Measurements from ENCODE around the gene CCBE1.
"Not testable (repeated sequence)": the region's sequence is repeated elsewhere in the genome, so short reads cannot be mapped to it uniquely, and the experiment has no call there.

Gene CCBE1

DNA sequence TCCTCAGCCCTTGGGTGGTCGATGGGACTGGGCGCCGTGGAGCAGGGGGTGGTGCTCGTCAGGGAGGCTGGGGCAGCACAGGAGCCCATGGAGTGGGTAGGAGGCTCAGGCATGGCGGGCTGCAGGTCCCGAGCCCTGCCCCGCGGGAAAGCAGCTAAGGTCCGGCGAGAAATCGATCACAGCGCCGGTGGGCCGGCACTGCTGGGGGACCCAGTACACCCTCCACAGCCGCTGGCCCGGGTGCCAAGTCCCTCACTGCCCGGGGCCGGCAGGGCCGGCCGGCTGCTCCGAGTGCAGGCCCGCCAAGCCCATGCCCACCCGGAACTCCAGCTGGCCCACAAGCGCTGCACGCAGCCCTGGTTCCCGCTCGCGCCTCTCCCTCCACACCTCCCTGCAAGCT, 16.9 kb upstream of the CCBE1 start:
- DNase-seq, result not testable (repeated sequence)

DNA sequence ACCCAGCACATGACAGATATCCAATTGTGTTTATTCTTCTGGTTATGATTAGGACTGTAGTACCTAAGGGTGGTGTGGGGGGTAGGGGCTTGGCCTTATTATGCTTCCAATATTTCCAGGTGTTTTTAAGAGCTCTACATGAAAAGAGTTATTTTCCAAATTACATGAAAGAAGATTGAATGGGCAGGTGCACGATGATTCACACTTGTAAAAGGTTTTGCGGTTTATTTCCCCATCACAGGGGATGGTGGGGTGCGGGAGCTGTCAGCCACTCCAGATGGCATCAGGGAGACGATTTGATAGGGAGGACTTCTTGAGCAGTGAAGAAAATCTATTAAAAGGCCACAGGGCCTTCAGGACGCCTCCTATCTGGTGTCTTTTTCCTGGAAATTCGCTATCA, 15.1 kb upstream of the CCBE1 start:
- DNase-seq, result no peak

DNA sequence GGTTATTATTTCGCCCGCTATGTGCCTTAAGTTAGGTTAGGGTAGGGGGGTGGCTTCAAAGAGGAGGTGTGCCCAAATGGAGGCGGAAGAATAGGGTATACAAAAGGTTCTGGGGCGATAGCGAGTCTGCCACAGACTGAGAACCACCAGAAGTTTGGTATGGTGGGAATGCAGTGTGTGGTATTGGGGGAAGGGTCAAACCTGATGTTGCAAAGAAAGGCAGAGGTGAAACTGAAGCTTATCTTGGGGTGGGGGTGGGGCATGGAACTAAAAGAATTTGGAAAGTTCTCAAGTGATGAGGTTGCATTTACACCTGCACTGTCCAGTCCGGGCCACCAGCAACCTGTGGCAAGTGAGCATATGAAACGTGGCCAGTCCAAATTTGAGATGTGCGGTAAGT, 11.8 kb upstream of the CCBE1 start:
- DNase-seq, result no peak

DNA sequence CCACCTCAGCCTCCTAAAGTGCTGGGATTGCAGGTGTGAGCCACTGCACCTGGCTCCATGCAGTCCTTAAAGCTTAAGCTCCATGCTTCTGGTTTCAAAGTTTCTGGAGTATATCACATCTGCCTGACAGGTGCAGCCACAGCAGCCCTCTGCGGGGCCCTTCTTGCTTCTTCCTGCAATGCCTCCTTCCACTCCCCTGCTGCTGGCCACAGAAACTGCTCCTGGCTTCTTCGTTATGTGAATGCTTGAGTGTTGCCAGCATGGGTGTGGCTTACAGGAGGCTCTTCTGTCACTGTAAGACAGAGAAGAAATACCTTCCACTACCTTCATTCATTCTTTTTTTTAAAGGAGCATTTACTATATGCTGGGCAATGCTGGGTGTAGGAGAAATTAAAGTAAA, 10.1 kb upstream of the CCBE1 start:
- DNase-seq, result no peak

DNA sequence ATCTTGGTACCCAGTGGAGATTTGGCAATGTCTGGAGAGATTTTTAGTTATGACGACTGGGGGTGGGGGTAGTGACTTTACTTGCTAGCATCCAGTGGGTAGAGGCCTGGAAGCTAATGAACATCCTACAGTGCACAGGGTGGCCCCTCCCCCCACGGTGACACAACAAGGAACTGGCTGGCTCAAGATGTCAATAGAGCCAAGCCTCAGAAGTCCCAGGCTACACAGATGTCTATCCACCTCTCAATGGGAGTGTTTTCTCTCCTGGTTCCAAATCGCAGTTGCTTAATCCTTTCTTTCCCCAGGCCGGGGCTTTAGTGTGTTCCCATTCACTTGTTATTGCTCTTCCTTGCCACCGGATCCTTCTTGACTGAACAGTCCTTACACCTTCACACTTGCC, 9.3 kb upstream of the CCBE1 start:
- no peak for DNase-seq

DNA sequence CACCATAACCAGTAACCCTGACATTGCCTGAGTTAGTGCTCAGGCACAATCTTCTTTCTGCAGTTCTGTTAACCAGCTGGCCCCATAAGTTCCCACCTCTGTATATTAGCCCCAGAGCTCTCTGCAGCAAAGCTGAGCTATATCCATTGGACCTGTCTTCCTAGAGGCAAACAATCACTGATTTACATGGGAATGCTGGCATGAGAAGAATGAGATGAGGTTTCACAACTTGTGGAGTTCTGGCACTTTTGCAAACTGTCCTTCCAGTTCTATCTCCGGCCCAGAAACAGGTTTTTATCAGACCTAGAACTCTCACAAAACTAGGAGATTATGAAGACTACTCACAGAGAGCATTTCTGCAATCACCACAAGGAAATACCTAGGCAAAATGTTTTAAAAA, 7.9 kb upstream of the CCBE1 start:
- no peak for DNase-seq

DNA sequence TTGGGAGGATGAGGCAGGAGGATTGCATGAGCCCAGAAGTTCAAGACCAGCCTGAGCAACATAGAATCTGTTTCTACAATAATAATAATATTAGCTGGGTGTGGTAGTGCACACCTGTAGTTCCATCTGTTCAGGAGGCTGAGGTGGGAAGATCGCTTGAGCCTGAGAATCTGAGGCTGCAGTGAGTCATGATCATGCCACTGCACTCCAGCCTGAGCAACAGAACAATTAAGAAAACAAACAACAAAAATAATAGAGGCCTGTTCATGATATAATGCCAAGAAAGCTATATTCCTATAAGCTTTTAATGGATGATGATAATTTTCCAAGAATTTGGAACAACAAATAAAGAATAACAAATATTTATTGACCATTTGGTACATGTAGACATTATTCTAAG, 6.9 kb upstream of the CCBE1 start:
- no peak for DNase-seq

DNA sequence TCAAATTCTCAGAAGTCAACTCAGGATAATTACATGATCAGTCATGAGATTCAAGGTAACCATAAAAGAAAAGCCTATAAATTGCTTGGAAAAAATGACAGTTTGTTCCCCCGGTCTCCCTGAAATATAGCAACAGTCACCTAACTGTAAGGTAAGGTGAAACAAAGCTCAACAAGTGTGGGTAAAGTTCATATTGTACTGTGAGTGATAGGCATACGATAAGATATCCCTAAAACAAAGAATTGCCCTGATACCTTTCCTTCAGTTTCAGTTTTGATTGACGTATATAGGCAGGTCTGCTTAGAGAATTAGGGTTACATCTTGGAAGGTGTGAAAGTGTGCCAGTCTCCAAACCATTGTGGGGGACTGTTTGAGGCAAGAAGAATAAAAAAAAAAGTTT, 4.0 kb upstream of the CCBE1 start:
- DNase-seq, result no peak

DNA sequence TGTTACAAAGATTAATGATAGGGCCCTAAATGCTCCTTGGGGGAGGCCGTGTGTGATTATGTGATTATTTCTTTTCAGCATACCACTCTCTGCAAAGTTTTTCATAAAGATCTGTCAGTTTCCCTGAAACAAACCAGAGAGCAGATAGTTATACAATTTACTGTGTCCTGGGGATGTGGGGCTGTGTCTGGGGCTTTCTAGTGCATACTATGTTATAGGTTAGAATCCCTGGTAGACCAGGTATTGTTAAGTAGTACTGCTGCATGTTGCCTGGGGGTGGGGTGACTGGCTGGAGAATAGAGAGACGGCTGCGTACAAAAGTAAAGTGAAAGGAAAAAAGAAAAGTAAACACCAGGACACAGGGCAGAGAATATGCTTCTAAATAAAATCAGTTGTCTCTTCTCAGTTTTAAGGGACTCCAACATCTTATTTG, 3.3 kb upstream of the CCBE1 start:
- DNase-seq, result no peak

DNA sequence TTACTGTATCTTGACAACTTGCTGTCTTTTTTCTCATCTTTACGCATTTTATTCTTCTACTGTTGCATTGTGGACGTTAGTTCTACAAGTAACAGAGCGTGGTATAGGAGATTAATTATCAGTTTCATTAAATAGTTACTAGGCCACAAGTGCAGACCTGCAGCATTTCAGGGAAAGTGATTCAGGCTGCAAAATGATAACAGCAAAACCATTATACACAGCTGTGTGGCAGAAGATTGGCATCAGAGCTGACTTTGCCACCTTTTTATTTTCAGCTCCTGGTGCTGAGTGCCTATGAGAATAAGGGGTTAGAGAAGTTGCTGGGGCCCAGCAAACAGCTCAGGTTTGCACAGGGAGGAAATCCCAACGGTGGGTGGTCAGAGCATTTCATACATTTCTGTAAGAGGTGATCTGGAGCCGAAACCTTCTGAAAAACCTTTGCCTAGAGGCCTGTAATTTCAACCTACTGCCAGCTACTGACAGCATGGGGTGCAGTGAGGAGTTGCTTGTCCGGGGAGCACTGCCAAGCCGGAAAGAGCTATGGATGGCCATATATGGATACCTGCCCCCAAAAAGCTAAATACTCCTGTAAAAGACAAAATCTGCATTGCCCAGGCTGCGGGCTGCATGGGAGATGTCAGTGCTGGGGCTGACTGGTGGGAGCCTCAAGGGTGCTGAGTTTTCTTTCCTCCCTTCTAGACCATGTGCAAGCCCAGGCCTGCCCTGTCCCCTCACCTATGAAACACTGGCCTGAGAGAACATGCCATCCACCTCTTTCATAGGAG, 2.7 kb upstream of the CCBE1 start:
- no peak for DNase-seq

DNA sequence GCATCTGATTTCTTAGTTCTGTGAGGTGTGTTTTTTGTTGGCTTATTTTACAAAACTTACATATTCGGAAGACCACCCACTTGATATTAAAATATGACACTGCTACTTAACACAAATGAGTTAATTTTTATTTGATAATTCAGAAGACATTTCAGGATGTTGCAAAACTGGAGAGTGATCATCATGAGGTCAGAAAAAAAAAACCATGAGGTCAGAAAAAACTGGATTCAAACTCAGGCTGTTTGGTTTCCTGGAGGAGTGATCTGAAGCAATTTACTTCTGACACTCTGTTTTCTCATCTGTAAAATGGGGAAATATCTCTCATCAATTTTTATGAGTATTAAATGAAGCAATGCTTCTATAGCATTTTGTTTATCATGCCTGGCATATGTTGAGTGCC, 1.8 kb upstream of the CCBE1 start:
- DNase-seq, result no peak

DNA sequence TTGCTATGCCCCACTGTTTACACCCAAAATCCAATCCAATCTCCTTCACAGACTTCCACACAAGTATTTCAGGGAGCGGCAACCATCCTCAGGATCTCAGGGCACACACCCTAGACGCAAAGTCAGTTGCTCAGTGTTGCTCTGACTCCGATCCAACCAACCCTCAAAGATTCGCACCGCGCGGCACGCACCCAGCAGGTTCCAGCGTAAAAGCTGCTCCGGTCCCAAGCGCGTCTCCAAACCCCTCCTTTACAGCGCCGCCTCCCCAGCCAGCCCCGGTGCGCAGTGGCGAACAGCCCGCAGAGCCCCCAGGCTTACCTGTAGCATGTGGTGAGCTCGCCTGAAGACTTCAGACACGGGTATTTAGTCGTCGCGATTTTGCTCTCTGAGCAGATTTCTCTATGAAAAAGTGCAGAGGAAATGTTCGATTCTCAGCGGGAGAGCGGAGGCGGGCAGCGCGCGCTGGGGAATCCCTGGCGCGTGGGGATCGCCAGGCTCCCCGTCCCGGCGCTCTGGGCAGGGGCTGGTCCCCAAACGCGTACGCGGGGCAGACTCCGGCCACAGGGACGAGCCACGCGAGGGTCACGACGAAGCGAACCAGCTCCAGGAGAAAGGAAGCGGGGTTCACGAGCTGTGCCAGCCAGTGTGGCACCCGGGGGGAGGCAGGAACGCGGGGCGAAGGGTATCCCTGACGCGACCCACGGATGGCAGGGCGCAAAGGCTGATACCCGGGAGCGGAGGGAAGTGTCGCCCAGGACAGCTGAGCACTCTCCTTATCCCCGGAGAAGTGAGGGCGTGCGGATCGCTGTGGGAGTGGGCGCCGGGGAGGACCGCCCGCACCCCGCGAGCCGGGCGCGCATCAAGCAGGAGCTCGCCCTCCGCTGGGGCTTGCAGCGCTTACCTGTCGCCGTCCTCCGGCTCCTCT, 650 bp downstream of the CCBE1 start:
- DNase-seq, result no peak

DNA sequence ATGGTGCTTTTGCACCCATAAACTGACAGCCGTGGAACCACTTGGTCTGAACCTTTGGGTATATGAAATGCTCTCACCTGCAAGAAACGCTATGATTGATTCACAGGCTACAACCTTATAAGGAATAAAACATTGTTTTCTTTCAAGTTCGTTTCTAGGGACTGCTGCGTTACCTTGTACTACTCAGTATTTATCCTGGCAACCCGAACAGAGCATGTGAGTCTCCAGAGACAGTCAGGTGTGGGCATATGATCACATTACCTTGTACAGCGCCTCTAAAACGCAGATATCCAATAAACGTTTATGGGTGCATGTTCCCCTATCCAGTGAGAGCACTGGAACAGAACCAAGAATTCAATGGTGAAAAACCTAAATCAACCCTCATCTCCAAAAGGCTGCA, 1.7 kb downstream of the CCBE1 start:
- DNase-seq, result no peak

DNA sequence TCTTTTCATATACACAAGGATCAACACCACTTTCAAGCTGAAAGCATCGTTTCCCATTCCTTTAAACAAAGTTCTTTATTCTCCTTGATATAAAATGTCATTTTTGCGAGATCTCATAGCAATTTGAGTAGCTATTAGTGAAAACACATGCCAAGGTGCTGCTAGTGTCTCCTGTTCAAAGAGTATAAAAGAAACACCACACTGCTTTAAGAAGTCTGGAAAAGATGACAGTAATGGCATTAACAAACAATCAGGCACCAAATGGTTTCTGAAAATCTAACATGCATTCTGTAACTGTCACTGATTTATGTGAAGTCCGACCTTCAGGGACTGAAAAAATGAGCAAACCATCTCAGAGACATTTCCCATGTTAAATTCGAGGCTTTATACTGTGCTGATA, 2.4 kb downstream of the CCBE1 start:
- no peak for DNase-seq

DNA sequence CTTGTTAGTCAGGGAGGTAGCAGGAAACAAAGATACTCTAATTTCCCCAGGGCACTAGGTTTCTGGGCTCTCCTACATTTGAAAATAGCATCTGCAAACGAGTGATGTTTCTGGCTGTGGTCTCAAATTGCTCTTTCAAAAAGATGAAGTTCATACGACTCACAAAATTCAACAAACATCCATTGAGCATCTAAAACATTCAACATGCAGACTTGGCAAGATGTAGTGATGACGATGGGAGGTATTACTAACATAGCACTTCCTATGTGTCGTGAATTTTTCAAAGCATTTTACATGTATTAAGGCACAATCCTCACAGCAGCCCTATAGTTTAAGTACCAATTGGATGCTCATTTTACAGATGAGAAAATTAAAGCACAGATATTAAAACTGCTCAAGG, 5.2 kb downstream of the CCBE1 start:
- DNase-seq, result no peak

DNA sequence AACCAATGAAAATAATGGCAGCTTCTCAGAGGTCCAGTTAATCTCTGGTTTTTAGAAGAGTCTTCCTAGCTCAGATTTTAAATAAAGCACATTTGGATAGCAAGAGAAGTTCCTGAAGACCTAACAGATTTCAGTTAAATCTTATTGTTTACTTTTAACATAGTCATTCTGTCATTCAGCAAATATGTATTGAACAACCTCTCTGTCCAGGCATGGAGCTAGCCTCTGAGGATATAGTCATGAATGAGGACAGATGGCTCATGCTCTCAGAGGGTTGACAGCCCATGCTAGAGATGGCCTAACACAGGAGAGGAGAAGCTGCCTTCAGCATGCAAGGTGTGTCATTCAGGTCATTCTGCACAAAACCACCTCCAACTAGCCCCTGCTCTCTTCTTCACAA, 6.2 kb downstream of the CCBE1 start:
- no peak for DNase-seq

DNA sequence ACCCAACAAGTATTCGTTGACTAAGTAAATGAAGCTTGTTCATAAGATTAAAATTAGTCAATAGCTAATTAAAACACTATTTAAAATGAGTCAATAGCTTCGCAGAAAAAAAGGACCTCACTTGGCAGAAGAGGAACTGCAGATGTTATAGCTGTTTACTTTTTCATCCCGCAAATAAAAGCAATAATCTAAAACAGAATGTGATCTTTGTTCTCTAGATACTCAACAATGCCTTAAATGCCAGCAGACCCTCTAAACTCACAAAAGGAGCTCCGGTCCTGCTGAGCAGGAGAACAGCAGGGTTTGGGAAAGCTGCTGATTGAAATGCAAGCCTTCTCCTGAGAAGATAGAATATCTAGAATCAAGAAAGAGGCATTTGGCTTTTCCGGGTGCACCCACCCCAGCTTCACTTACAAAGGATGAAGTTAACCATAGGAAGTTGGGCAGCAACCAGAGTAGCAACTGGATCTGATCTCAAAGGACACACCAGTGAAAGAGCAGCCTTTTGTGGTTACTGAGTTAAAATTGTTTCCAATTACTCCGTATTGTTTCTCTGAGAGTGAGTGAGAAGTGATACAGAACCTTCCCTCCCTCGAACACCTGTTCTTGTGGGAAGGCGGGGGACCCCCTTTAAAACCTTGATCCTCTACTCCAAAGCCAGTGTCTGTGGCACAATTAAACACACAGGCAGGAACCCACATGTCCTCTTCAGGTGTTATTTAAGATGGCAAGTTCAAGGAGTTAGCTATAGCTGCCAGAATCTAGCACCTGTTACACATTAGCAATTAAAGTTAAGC, 6.8 kb downstream of the CCBE1 start:
- no peak for DNase-seq

DNA sequence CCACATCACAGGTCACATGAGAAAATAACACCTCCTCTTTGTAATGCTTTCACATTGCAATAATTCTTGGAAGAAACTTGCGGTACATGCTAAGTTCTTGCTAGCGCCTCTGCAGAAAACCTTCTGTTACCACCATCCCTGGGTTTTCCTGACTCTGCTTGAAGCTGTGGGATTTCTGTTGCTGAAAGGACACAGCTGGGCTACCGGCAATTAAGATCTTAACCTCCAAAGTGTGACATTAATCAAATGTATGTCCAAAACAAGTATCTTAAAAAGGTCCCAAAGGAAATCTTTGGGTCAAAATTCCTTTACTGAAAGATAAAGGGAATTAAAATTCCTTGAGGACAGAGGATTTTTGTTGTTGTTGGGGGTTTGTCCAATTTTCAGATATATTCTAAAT, 7.5 kb downstream of the CCBE1 start:
- no peak for DNase-seq

DNA sequence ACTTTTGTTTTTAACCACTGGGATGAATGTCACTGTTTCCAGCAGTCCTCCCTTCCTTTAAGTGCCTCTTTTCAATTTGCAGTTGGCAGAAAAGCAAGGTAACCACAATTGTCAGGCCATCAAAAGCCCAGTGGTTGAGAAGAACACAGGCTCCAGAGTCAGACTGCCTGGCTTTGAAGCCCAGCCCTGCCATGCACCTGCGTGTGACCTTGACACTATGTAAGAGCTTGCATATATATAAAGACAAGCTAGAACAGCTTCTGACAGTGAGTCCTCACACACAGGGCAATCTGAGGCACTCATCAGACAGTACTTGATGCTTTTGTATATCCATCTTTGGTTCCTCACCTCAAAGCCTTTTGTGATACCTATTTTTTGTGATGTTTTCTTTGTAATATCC, 11.0 kb downstream of the CCBE1 start:
- no peak for DNase-seq

DNA sequence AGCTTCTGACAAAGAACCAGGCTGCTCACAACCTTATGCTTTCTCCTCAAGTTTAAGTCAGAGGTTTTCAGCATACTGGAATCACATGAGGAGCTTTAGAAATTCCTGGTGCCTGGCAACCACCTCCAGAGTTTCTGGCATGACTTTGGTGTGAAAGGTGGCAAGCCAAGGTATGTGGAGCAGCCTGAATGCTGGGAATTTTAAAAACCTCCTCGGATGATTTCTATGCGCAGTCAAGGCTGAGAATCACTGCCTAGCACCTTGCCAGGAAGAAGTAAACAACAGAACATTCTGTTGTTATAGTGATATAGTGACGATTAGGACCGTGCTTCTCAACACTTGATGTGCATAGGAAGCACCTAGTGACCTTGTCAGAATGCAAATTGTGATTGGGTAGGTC, 11.7 kb downstream of the CCBE1 start:
- DNase-seq, result no peak

DNA sequence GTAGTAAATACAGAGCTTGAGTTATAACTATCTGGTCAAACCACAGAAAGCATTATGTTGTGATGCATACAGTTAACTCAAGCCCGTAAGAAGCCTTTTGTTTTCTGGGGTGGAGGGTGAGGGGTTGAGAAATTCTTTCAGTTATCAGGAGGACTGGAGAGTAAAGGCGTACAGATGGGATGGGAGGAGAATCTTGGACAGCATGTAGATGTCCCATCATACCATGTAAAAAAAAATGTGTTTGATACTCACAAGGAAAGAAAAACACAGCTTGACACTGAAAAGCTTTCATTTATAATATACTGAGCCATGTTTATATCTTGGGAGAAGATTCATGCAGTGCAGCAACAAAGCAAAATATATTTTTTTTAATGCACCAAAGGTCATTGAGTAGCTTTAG, 12.4 kb downstream of the CCBE1 start:
- DNase-seq, result no peak

DNA sequence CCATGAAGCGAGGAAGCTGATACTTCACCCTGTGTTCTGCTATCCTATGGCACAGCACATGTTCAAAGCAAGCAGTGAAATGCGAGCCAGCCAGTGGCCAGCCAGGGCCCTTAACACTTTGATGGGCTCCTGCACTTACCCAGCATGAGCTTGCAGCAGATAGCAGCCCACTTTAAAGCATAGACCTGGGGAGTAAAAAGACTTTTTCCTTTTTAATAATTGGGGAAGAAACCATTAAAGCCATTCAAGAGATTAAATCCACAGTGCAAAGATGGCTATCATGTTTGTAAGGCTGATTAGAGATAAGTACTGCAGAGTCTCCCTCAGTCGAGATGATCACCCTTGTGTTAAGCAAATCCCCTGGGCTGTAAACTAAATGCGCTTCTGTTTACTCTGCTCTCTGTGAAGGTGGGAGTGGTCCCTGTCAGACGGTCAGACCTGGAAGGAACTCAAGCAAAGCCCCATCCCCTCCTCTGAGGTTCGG, 15.7 kb downstream of the CCBE1 start:
- no peak for DNase-seq

DNA sequence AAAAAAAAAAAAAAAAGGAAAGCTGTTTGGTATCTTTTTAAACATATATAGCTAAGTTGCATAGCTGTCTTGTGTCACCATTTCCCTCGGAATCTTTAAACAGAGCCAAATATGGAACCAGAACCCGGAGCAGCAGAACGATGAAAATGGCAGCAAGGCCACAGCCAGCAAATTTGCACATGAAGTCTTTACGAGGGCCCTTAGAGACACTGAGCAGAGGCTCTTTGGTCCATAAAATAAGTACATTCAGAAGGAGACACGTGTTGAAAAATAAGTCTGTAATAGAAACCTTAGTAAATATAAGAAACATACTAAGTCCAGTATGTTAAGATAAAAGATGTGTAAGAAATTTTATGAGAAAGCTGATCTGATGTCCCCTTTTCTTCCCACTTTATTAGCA, 16.2 kb downstream of the CCBE1 start:
- DNase-seq, result no peak
